HepG2 (cell line): ENCODE data around the gene FRMD8. TPM values are rescaled to one million over a fixed set of nuclear protein-coding genes. Genes with fewer than 3 reads are reported as not detected.

ENCODE experiments used
- CAMTA2 ChIP-seq: sonication (generic); formaldehyde crosslinking; IDR thresholded peaks from 2 replicates; pipeline ENCODE4 v1.4.0; 2020; ENCODE audit warnings: mild to moderate bottlenecking, missing genetic modification reagents, borderline replicate concordance
- ELF3 ChIP-seq: IDR thresholded peaks from 2 replicates; pipeline ENCODE4 v1.6.1; 2016; ENCODE audit warnings: missing genetic modification reagents, missing compliant biosample characterization
- GATAD2A ChIP-seq: IDR thresholded peaks from 2 replicates; pipeline ENCODE4 v1.6.1; 2016
- HNRNPL ChIP-seq: fragments of 200-400 bp; formaldehyde crosslinking; IDR thresholded peaks from 2 replicates; pipeline ENCODE4 v1.6.1; 2017; ENCODE audit warnings: mild to moderate bottlenecking, low read depth, low read length
- MAFF ChIP-seq: IDR thresholded peaks from 2 replicates; pipeline ENCODE4 v1.6.1; 2011; ENCODE audit warnings: low read depth, low read length, improper control_type of control experiment
- MED1 ChIP-seq: sonication (generic); formaldehyde crosslinking; IDR thresholded peaks from 2 replicates; pipeline ENCODE4 v1.4.0; 2020; ENCODE audit warnings: missing genetic modification reagents
- NPAS2 ChIP-seq: sonication (generic); formaldehyde crosslinking; IDR thresholded peaks from 2 replicates; pipeline ENCODE4 v1.8.0; 2022; ENCODE audit warnings: mild to moderate bottlenecking, missing genetic modification reagents, borderline replicate concordance
- PAXIP1 ChIP-seq: sonication (generic); formaldehyde crosslinking; conservative IDR thresholded peaks from 2 replicates; pipeline ENCODE4 v1.4.0; 2020; ENCODE audit warnings: mild to moderate bottlenecking, missing genetic modification reagents, moderate library complexity
- POLR2G ChIP-seq: fragments of 200-400 bp; formaldehyde crosslinking; IDR thresholded peaks from 2 replicates; pipeline ENCODE4 v1.6.1; 2018; ENCODE audit warnings: mild to moderate bottlenecking, low read depth, low read length, moderate library complexity
- TFAP4 ChIP-seq: sonication (generic); IDR thresholded peaks from 2 replicates; pipeline ENCODE4 v1.6.1; 2016; ENCODE audit warnings: low read depth, borderline replicate concordance
- TMF1 ChIP-seq: sonication (generic); formaldehyde crosslinking; IDR thresholded peaks from 2 replicates; pipeline ENCODE4 v1.8.1; 2022; ENCODE audit warnings: low read depth, missing genetic modification reagents
- U2AF1 ChIP-seq: fragments of 200-400 bp; formaldehyde crosslinking; optimal IDR thresholded peaks from 2 replicates; pipeline ENCODE3; 2017; ENCODE audit warnings: mild to moderate bottlenecking, low read depth, low read length
- ZBTB4 ChIP-seq: sonication (generic); formaldehyde crosslinking; IDR thresholded peaks from 2 replicates; pipeline ENCODE4 v1.4.0; 2020; ENCODE audit warnings: missing genetic modification reagents, mild to moderate bottlenecking, borderline replicate concordance
- ZMYM2 ChIP-seq: sonication (generic); formaldehyde crosslinking; IDR thresholded peaks from 2 replicates; pipeline ENCODE4 v1.8.0; 2022; ENCODE audit warnings: mild to moderate bottlenecking, missing genetic modification reagents
- ZNF274 ChIP-seq: sonication (generic); formaldehyde crosslinking; IDR thresholded peaks from 2 replicates; pipeline ENCODE4 v1.5.1; 2020; ENCODE audit warnings: mild to moderate bottlenecking, missing genetic modification reagents
- ZNF280D ChIP-seq: sonication (generic); formaldehyde crosslinking; IDR thresholded peaks from 2 replicates; pipeline ENCODE4 v1.5.1; 2020; ENCODE audit warnings: mild to moderate bottlenecking, missing genetic modification reagents
- ZNF343 ChIP-seq: sonication (generic); formaldehyde crosslinking; IDR thresholded peaks from 2 replicates; pipeline ENCODE4 v1.4.0; 2020; ENCODE audit warnings: mild to moderate bottlenecking, missing genetic modification reagents
- ZNF788 ChIP-seq: sonication (generic); formaldehyde crosslinking; IDR thresholded peaks from 2 replicates; pipeline ENCODE4 v1.5.0; 2020; ENCODE audit warnings: mild to moderate bottlenecking, missing genetic modification reagents, borderline replicate concordance
- polyA plus RNA-seq, 8 experiments: library from polyadenylated mRNA; depleted of rRNA in 3 of 8; stranded (reverse) in 7 of 8; unstranded in 1 of 8; fragments of >200 nt; fragmentation: Illumina TruSeq in 4 of 8; extraction: Trizol in 4 of 8; gene quantifications; 2 replicates each; pipeline versions ENCODE4 v1.2.1 to v1.2.3, GENCODE V29; 2011 to 2016; ENCODE audit warnings: low read depth in 4 of 8, missing spikeins in 1 of 8, mixed read lengths in 1 of 8; ENCODE audit not compliant: insufficient read depth in 1 of 8
- total RNA-seq, 5 experiments: library from RNA; depleted of rRNA; stranded (reverse); fragments of >200 nt; fragmentation: Illumina TruSeq; extraction: Trizol; gene quantifications; 2 replicates each; pipeline ENCODE4 v1.2.3, GENCODE V29; 2016; ENCODE audit warnings: low read depth in 1 of 5

The FRMD8 gene
- total and polyA plus RNA-seq, 2 of the 13 experiments (the other 11 are each of a cell fraction or from before 2014, with no cell fraction given): 5.8 to 20.6 TPM

- peak; percentile 21; the same call in 1 of the 2 replicates for TF ChIP-seq MED1 (CRISPR knock-in tag)
- TF ChIP-seq TFAP4: no peak
- TF ChIP-seq TMF1 (CRISPR knock-in tag): no peak
- no peak for TF ChIP-seq ELF3 (CRISPR knock-in tag)
- no peak for TF ChIP-seq ZMYM2 (CRISPR knock-in tag)
- no peak for TF ChIP-seq CAMTA2 (CRISPR knock-in tag)
- no peak for TF ChIP-seq ZNF280D (CRISPR knock-in tag)
- no peak for TF ChIP-seq ZNF343 (CRISPR knock-in tag)
- TF ChIP-seq POLR2G: peak; percentile 80
- TF ChIP-seq ZNF788 (CRISPR knock-in tag): no peak
- no peak for TF ChIP-seq U2AF1
- 0 out of 2 replicates have a peak, but pooled peaks have one; percentile 5 for TF ChIP-seq GATAD2A (CRISPR knock-in tag)
- no peak for TF ChIP-seq ZBTB4 (CRISPR knock-in tag)
- TF ChIP-seq PAXIP1: no peak
- TF ChIP-seq NPAS2 (CRISPR knock-in tag): no peak
- TF ChIP-seq MAFF: 0 out of 2 replicates have a peak, but pooled peaks have one; percentile 36
- TF ChIP-seq ZNF274 (CRISPR knock-in tag): no peak
- TF ChIP-seq HNRNPL: no peak; the same call in 1 of the 2 replicates
Measured at GRCh38 chr11:65425105-65425970, 38.9 kb downstream of the FRMD8 start (continued).
